Hematopoietic multipotent progenitor cell (in vitro differentiated cells): ENCODE measurements around the gene LHFPL3. TPM values are rescaled to one million over a fixed set of nuclear protein-coding genes. Genes with fewer than 3 reads are reported as not detected.

Experiments
- DNase-seq, 3 donors: peaks; one replicate each; pipeline ENCODE4 v3.0.0-alpha.2; 2011 to 2015; ENCODE audit warnings: low read depth in 2 of 3, low spot score in 2 of 3
- total RNA-seq: library from RNA; depleted of rRNA; stranded (reverse); fragments of >200 nt; gene quantifications from one replicate; pipeline ENCODE4 v1.2.3, GENCODE V29; 2012

The LHFPL3 gene
- total RNA-seq, 1 donor, result not detected

DNA sequence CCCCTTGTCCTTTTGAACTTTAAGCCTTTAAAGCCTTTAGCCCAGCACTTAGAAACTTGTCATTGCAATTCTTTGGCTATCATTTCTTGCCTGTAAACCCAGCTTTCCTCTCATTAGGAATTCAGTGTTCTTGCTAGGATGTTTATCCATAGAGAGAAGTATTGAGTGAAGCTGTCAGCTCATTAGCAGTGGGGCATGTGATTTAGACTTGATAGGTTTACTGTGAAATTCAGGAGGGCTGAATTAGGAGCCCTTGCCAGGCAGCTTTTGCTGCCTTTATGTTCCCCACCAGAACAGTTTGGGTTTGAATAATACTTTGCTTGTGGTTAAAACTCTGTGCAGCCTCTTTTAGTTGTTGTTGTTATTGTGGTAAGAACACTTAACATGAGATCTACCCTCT is 39.5 kb downstream of the LHFPL3 start:
- DNase-seq, result no peak

- DNase-seq, result no peak
Measured at GRCh38 chr7:104371216-104371979, 43.0 kb downstream of the LHFPL3 start.

DNA sequence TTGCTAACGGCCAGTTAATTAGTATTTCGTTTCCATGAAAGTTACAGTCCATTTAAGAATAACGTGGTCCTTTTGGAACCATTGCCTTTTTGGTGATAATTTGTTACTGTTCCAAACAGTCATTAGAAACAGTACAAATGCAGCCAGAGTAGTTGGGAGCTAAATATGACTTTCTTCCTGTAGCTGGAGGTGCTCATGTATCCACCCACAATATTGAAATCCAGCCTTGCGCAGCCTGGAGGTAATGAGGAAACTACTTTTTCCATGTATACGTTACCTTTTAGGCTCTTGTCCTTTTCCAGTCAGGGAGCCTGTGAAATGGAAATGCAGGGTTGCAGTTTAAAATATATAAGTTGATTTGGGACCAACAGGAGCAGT is 43.6 kb downstream of the LHFPL3 start:
- DNase-seq, result no peak

GRCh38 chr7:104382616-104383015 is 54.2 kb downstream of the LHFPL3 start:
- no peak for DNase-seq

GRCh38 chr7:104386943-104387342 is 58.5 kb downstream of the LHFPL3 start:
- DNase-seq, result no peak

- DNase-seq, result no peak
Measured at GRCh38 chr7:104388222-104388621, 59.8 kb downstream of the LHFPL3 start.

DNA sequence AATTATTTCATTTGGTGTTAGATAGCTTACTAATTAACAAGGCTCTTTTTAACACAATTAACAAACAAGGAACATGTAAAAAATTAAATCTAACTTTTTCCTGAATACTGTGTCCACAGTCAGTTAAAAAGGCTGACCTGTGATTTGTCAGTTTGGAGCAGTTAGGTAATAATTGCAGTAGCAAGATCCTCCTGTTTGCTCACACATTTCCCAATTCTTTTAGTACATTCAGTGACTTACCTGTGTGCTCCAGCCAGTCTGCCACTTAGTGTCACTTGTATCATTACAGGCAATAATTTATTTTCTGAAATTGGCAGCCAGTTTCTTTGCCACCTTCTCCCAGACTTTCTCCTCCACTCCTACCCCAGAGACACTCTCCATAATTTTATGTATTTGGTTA is 66.8 kb downstream of the LHFPL3 start:
- DNase-seq, result no peak

GRCh38 chr7:104397442-104397841 is 69.0 kb downstream of the LHFPL3 start:
- no peak for DNase-seq

GRCh38 chr7:104408371-104408770 is 80.0 kb downstream of the LHFPL3 start:
- no peak for DNase-seq

- no peak for DNase-seq
Measured at GRCh38 chr7:104410742-104411141, 82.3 kb downstream of the LHFPL3 start.

- DNase-seq, result no peak
Measured at GRCh38 chr7:104412911-104413310, 84.5 kb downstream of the LHFPL3 start.

- DNase-seq, result no peak
Measured at GRCh38 chr7:104414216-104414615, 85.8 kb downstream of the LHFPL3 start.

- no peak for DNase-seq
Measured at GRCh38 chr7:104415700-104416099, 87.3 kb downstream of the LHFPL3 start.

DNA sequence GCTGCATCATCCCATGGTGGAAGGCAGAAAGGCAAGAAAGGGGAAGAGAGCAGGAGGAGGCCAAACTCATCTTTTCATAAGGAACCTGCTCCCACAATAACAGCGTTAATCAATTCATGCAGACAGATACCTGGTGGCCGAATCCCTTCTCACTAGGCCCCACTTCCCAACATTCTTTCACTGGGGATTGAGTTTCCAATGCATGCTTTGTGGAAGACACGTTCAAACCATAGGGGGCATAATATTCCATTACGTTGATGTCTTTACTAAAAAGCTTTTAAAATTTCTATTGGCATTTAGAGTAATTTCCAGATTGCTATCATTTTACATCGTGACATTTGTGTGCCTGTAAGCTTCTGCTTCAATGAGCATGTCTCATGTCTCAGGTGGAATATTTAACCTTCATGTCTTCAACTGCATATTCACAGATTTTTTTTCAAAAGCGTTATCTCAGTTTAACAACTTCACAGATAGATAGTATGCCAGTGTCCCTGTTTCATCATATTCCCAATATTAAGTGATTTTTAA is 88.5 kb downstream of the LHFPL3 start:
- no peak for DNase-seq

- DNase-seq, result no peak
Measured at GRCh38 chr7:104431930-104432329, 103.5 kb downstream of the LHFPL3 start.

- DNase-seq, result no peak
Measured at GRCh38 chr7:104434129-104434528, 105.7 kb downstream of the LHFPL3 start.

DNA sequence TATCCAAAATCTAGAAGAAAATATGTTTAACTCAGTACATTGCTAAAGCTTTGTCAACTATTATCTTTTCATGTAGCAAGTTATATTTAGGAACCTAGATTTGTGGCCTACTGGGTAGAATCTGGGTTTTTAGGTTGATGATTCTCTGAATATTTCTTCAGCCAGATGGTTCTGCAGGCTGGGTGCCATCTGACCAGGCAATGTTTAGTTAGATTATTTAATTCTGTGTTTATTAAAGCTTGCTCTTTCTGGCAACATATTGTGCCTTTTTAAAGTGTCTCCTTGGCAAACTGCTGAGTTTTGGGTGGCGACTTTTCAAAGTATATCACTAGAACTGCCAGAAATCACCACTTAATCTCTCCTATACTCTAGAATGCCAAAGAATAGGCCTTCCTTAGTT is 114.1 kb downstream of the LHFPL3 start:
- no peak for DNase-seq

GRCh38 chr7:104444017-104444416 is 115.6 kb downstream of the LHFPL3 start:
- DNase-seq, result no peak

GRCh38 chr7:104445393-104445792 is 117.0 kb downstream of the LHFPL3 start:
- DNase-seq, result no peak

GRCh38 chr7:104450861-104451260 is 122.5 kb downstream of the LHFPL3 start:
- no peak for DNase-seq

GRCh38 chr7:104453190-104453589 is 124.8 kb downstream of the LHFPL3 start:
- DNase-seq, result no peak

- no peak for DNase-seq
Measured at GRCh38 chr7:104458875-104459274, 130.5 kb downstream of the LHFPL3 start.
